ENCODE data around the gene XRN1.

DNA sequence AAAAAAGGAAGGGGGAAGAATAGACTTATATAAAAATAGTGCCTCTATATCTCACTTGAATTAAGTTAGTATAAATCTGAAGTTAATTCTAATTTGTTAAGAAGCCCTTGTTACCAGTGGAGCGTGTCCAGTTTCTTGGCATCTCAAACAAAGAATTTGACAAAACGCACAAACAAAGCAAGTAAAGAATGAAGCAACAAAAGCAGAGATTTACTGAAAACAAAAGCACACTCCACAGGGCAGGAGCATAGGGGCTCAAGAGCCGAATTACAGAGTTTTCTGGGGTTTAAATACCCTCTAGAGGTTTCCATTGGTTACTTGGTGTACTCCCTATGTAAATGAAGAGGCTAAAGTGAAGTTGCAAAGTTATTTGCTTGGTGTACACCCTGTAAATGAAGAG, 188.5 kb downstream of the XRN1 start:
- TF ChIP-seq, protein P1, sequence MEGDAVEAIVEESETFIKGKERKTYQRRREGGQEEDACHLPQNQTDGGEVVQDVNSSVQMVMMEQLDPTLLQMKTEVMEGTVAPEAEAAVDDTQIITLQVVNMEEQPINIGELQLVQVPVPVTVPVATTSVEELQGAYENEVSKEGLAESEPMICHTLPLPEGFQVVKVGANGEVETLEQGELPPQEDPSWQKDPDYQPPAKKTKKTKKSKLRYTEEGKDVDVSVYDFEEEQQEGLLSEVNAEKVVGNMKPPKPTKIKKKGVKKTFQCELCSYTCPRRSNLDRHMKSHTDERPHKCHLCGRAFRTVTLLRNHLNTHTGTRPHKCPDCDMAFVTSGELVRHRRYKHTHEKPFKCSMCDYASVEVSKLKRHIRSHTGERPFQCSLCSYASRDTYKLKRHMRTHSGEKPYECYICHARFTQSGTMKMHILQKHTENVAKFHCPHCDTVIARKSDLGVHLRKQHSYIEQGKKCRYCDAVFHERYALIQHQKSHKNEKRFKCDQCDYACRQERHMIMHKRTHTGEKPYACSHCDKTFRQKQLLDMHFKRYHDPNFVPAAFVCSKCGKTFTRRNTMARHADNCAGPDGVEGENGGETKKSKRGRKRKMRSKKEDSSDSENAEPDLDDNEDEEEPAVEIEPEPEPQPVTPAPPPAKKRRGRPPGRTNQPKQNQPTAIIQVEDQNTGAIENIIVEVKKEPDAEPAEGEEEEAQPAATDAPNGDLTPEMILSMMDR (conservative IDR thresholded peaks at IDR 0.05 in 1 of 2, IDR thresholded peaks at IDR 0.05 in 1 of 2; ENCODE audit: extremely low read depth in 1 of 2, insufficient read depth in 1 of 2, low read depth in 1 of 2, low read length in 2 of 2) = no peak
- no peak for TF ChIP-seq EZH2 (IDR thresholded peaks at IDR 0.05; ENCODE audit: borderline replicate concordance, low read length)
